GM23338 (cell line): ENCODE measurements around the gene HGD.
A peak's percentile ranks its signal among the peaks of the same experiment; 100 is the strongest.

Experiments used
- CREB1 ChIP-seq: fragments of 250-450 bp; sonication (Bioruptor Pico); IDR thresholded peaks from 2 replicates; pipeline ENCODE4 v1.5.0; 2020; ENCODE audit warnings: low read depth, mild to moderate bottlenecking, moderate library complexity
- CTCF ChIP-seq, 2 experiments: fragments of 200-600 bp in 1 of 2; sonication (generic) in 1 of 2; conservative IDR thresholded peaks; 2 replicates each; pipeline versions ENCODE4 v1.5.1 to v1.6.1; 2016 to 2017; ENCODE audit warnings: antibody characterized with exemption in 2 of 2, low read depth in 2 of 2, mild to moderate bottlenecking in 2 of 2, moderate library complexity in 1 of 2
- EZH2 ChIP-seq: fragments of 200-600 bp; sonication (generic); IDR thresholded peaks from one replicate; pipeline ENCODE4 v1.8.0; 2017; ENCODE audit warnings: antibody characterized with exemption, mild to moderate bottlenecking, low read depth; ENCODE audit not compliant: unreplicated experiment
- EZH2phosphoT487 ChIP-seq: fragments of 200-600 bp; sonication (generic); IDR thresholded peaks from one replicate; pipeline ENCODE4 v1.8.1; 2018; ENCODE audit warnings: antibody characterized with exemption; ENCODE audit not compliant: unreplicated experiment
- JUNB ChIP-seq: IDR thresholded peaks from one replicate; pipeline ENCODE4 v1.6.1; 2016; ENCODE audit warnings: antibody characterized with exemption; ENCODE audit not compliant: unreplicated experiment
- NANOG ChIP-seq: IDR thresholded peaks from 2 replicates; pipeline ENCODE4 v1.6.1; 2016; ENCODE audit warnings: antibody characterized with exemption, borderline replicate concordance
- POLR2AphosphoS5 ChIP-seq: IDR thresholded peaks from 2 replicates; pipeline ENCODE4 v1.6.1; 2016; ENCODE audit warnings: antibody characterized with exemption, low read depth
- ZNF331 ChIP-seq: fragments of 250-450 bp; sonication (Bioruptor Pico); IDR thresholded peaks from 2 replicates; pipeline ENCODE4 v1.5.0; 2020; ENCODE audit warnings: low read depth, mild to moderate bottlenecking, moderate library complexity
- TF ChIP-seq, protein P1 (sequence below): IDR thresholded peaks from one replicate; pipeline ENCODE4 v1.6.1; 2018; ENCODE audit warnings: antibody characterized with exemption; ENCODE audit not compliant: unreplicated experiment

- no peak for TF ChIP-seq POLR2AphosphoS5
- TF ChIP-seq CTCF (conservative IDR thresholded peaks at IDR 0.05; ENCODE audit: low read depth in 2 of 2): no peak
- no peak for TF ChIP-seq EZH2
- no peak for TF ChIP-seq JUNB
- TF ChIP-seq EZH2phosphoT487: no peak
- TF ChIP-seq, protein P1, sequence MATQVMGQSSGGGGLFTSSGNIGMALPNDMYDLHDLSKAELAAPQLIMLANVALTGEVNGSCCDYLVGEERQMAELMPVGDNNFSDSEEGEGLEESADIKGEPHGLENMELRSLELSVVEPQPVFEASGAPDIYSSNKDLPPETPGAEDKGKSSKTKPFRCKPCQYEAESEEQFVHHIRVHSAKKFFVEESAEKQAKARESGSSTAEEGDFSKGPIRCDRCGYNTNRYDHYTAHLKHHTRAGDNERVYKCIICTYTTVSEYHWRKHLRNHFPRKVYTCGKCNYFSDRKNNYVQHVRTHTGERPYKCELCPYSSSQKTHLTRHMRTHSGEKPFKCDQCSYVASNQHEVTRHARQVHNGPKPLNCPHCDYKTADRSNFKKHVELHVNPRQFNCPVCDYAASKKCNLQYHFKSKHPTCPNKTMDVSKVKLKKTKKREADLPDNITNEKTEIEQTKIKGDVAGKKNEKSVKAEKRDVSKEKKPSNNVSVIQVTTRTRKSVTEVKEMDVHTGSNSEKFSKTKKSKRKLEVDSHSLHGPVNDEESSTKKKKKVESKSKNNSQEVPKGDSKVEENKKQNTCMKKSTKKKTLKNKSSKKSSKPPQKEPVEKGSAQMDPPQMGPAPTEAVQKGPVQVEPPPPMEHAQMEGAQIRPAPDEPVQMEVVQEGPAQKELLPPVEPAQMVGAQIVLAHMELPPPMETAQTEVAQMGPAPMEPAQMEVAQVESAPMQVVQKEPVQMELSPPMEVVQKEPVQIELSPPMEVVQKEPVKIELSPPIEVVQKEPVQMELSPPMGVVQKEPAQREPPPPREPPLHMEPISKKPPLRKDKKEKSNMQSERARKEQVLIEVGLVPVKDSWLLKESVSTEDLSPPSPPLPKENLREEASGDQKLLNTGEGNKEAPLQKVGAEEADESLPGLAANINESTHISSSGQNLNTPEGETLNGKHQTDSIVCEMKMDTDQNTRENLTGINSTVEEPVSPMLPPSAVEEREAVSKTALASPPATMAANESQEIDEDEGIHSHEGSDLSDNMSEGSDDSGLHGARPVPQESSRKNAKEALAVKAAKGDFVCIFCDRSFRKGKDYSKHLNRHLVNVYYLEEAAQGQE: no peak
- 0 out of 2 replicates have a peak, but pooled peaks have one; percentile 12 for TF ChIP-seq NANOG
- TF ChIP-seq CREB1 (CRISPR knock-in tag): no peak
- no peak for TF ChIP-seq ZNF331
Measured at GRCh38 chr3:120680193-120680894, 1.7 kb downstream of the HGD start.
